ENCODE data around the gene RDX. TPM values are rescaled to one million over a fixed set of nuclear protein-coding genes. Genes with fewer than 3 reads are reported as not detected.

Gene RDX
- total and polyA plus RNA-seq, 2 of the 8 experiments (the other 6 are each of a cell fraction or from before 2014, with no cell fraction given): 27.4 to 100 TPM

- no peak overlapping the region for H3K27ac ChIP-seq (ENCODE audit: low read depth, low read length)
- H3K27me3 ChIP-seq (replicated peaks in 1 of 4; ENCODE audit: control insufficient read depth in 3 of 4, extremely low read depth in 1 of 4, insufficient read depth in 3 of 4, low read length in 3 of 4): no peaks in the 10 kb centered on the region
- no peaks in the 10 kb centered on the region for H3K23me2 ChIP-seq (ENCODE audit: low read depth, low read length)
- no peak overlapping the region for H4K8ac ChIP-seq (ENCODE audit: extremely low read depth, insufficient read depth, low read length)
- 78% methylated on average over 5 of the region's 5 CpGs; no CpG with 5 or more reads in 1 of the 2 experiments for WGBS, 2 experiments (ENCODE audit: extremely low coverage in 1 of 2, insufficient coverage in 1 of 2, insufficient read length in 1 of 2, insufficient replicate concordance in 2 of 2, low coverage in 1 of 2, low lambda C conversion rate in 2 of 2, missing lambda C conversion rate in 1 of 2)
- CTCF ChIA-PET (ENCODE audit: partially characterized antibody): interaction anchor here (1.8 kb wide), 1 partner anchor 33 kb away, joined by 5 read pairs; no protein-coding TSS in a partner anchor
- no peak overlapping the region for H3K4ac ChIP-seq (replicated peaks; ENCODE audit: insufficient read length, low read depth, low read length)
- H3K79me2 ChIP-seq (ENCODE audit: control insufficient read depth in 1 of 2, insufficient read depth in 2 of 2, low read length in 2 of 2): no peaks in the 10 kb centered on the region
- H2BK15ac ChIP-seq (ENCODE audit: low read length): no peak overlapping the region
- peaks cover 0 to 7% (median 3%) of the 10 kb centered on the region in 4 experiments; a peak in 4 of 7 replicates for H3K4me1 ChIP-seq (replicated peaks in 1 of 4; ENCODE audit: control insufficient read depth in 3 of 4, insufficient read depth in 4 of 4, low read length in 3 of 4)
- no peaks in the 10 kb centered on the region for H4K20me1 ChIP-seq (replicated peaks in 1 of 2; ENCODE audit: control insufficient read depth in 1 of 2, insufficient read depth in 2 of 2, low read length in 2 of 2)
- H2AK5ac ChIP-seq (ENCODE audit: low read depth, low read length): no peak overlapping the region
- H3K14ac ChIP-seq (ENCODE audit: insufficient read length): no peak overlapping the region
- H3K56ac ChIP-seq (replicated peaks; ENCODE audit: insufficient read length, low read depth, low read length): no peak overlapping the region
- no peak overlapping the region for H3K4me2 ChIP-seq (ENCODE audit: insufficient read depth in 1 of 2, low read depth in 2 of 2, low read length in 2 of 2)
- H3K18ac ChIP-seq (ENCODE audit: extremely low read depth, low read length): no peak overlapping the region
- no peak for FAIRE-seq
- no peak overlapping the region for H4K5ac ChIP-seq (ENCODE audit: insufficient read length, low read depth, low read length)
- no peaks in the 10 kb centered on the region for H3K79me1 ChIP-seq (ENCODE audit: low read depth, low read length)
- no peak overlapping the region for H2BK20ac ChIP-seq (ENCODE audit: low read length)
- POLR2A ChIA-PET (ENCODE audit: partially characterized antibody): no interaction called here
- H2AFZ ChIP-seq (ENCODE audit: low read length): no peak overlapping the region
- H4K91ac ChIP-seq (replicated peaks; ENCODE audit: insufficient read length, low read length): no peak overlapping the region
- no peak overlapping the region for H3K9ac ChIP-seq (replicated peaks in 1 of 4; ENCODE audit: extremely low read depth in 1 of 4, low read depth in 3 of 4, low read length in 3 of 4)
- no peaks in the 10 kb centered on the region for H3K9me3 ChIP-seq (ENCODE audit: insufficient read depth in 2 of 2, low read depth in 1 of 2, low read length in 1 of 2)
- no peak overlapping the region for H3K4me3 ChIP-seq (ENCODE audit: extremely low read depth in 1 of 4, insufficient read depth in 2 of 4, low read depth in 3 of 4, low read length in 4 of 4)
- H2BK120ac ChIP-seq (replicated peaks; ENCODE audit: low read depth, low read length): no peak overlapping the region
- no peak overlapping the region for H2BK12ac ChIP-seq (ENCODE audit: low read depth, low read length)
- no peak overlapping the region for H2BK5ac ChIP-seq (ENCODE audit: low read depth, low read length)
- DNase-seq (ENCODE audit: low read depth in 1 of 2, low spot score in 2 of 2): no peak
- peaks cover 0 to 11% (median 2%) of the 10 kb centered on the region in 4 experiments; a peak in 3 of 8 replicates for H3K36me3 ChIP-seq (ENCODE audit: control insufficient read depth in 2 of 4, insufficient read depth in 4 of 4, low read length in 3 of 4)
- H3K23ac ChIP-seq (ENCODE audit: insufficient read length): no peak overlapping the region
- TF ChIP-seq ASH2L (IDR thresholded peaks at IDR 0.05; ENCODE audit: low read length) (no peak), CTBP2 (IDR thresholded peaks at IDR 0.05; ENCODE audit: borderline replicate concordance, insufficient read depth, insufficient read length, low read length) (no peak), ATF2 (IDR thresholded peaks at IDR 0.05; ENCODE audit: low read length) (no peak), FOSL1 (IDR thresholded peaks at IDR 0.05; ENCODE audit: insufficient read depth, low read depth, low read length) (no peak), USF2 (IDR thresholded peaks at IDR 0.05; ENCODE audit: low read length) (no peak), NANOG (IDR thresholded peaks at IDR 0.05; ENCODE audit: insufficient read depth, low read depth, low read length, poor library complexity, severe bottlenecking) (no peak), ZNF274 (IDR thresholded peaks at IDR 0.05; ENCODE audit: borderline replicate concordance, extremely low read depth, low read length) (no peak), GABPA (IDR thresholded peaks at IDR 0.05; ENCODE audit: borderline replicate concordance, insufficient read depth, low read length) (no peak), RFX5 (IDR thresholded peaks at IDR 0.05; ENCODE audit: borderline replicate concordance, low read depth, low read length) (no peak)
Observed at GRCh38 chr11:110168033-110168803, 128.2 kb downstream of the RDX start.

All from H1 (cell line).